ENCODE measurements around the gene DNAH3. TPM values are rescaled to one million over a fixed set of nuclear protein-coding genes. Genes with fewer than 3 reads are reported as not detected.

Gene DNAH3
- total and polyA plus RNA-seq, 8 donors: 0.03 TPM; not detected in 7

DNA sequence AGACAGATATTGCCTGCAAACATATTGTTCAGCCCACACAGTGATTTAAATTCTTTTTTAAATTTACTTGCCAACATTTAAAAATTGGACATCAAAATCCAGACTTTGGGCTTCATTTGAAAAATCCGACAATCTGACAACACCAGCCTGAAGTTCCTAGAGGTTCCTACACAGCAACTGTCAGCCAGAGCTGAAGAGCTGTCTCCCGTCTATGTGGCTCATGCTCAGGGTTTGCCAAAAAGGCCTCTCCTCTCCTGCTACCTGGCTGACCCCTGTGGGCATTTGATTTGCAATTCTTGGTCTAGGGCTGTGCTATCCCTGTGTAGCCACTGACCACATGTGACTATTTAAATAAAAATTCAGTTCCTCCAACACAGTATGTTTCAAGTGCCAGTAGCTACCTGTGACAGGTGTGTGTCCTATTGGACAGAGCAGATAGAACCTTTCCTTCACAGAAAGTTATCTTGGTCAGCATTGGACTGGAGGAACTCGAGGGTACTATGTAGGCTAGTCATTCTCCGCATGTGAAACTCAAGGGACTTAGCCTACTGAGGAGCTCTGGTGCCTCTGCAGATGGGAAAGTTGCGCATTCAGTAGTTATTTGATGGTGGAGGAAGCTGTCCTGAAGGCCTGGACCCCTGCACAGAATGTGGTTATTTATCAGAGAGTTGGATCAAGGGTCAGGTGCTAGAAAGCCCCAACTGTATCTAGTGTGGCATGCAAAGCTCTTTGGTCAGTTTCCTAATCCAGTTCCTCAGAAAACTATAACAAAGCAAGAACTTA, 247.3 kb downstream of the DNAH3 start:
- intact Hi-C loops (cut with DNase I): no loop called here
- FAIRE-seq (no peak), ATAC-seq (no peak), DNase-seq (no peak)
- Histone ChIP-seq H3K4me3 (no peak overlapping the region), H3K4me1 (peaks cover 4 to 48% (median 27%) of the 10 kb centered on the region in 3 donors), H3K9me3 (no peaks in the 10 kb centered on the region), H3K36me3 (no peaks in the 10 kb centered on the region), H3K27ac (peak overlapping the region in 2 of 4 donors; percentile 54 to 72), H3K27me3 (no peaks in the 10 kb centered on the region)
- TF ChIP-seq, protein P1, sequence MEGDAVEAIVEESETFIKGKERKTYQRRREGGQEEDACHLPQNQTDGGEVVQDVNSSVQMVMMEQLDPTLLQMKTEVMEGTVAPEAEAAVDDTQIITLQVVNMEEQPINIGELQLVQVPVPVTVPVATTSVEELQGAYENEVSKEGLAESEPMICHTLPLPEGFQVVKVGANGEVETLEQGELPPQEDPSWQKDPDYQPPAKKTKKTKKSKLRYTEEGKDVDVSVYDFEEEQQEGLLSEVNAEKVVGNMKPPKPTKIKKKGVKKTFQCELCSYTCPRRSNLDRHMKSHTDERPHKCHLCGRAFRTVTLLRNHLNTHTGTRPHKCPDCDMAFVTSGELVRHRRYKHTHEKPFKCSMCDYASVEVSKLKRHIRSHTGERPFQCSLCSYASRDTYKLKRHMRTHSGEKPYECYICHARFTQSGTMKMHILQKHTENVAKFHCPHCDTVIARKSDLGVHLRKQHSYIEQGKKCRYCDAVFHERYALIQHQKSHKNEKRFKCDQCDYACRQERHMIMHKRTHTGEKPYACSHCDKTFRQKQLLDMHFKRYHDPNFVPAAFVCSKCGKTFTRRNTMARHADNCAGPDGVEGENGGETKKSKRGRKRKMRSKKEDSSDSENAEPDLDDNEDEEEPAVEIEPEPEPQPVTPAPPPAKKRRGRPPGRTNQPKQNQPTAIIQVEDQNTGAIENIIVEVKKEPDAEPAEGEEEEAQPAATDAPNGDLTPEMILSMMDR (IDR thresholded peaks at IDR 0.05): no peak
- 78 to 94% methylated on average over 5 of the region's 5 CpGs for WGBS, 2 donors

DNA sequence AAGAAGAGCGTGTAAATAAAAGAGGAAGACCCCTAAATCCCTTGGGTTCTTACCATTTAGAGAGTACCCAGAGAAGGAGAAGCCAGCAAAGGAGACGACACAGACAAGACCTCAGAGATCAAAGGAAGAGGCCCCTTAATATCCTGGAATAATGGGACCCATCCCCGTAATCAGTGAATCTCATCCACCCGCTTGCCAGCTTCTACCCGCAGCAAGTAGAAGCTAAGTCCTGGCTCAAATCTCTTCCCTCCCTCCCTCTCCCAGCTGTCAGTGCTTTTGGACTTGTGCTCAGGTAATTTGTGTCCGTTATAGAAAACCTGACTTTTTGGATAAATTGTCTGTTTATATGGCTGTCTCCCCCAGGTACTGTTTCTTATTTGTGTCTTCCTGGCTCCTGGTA, 248.2 kb downstream of the DNAH3 start:
- H3K4me1 ChIP-seq: peaks cover 11 to 55% (median 27%) of the 10 kb centered on the region in 3 donors
- DNase-seq (no peak), FAIRE-seq (no peak), ATAC-seq (no peak)
- H3K27me3 ChIP-seq: no peaks in the 10 kb centered on the region
- no peak overlapping the region for H3K4me3 ChIP-seq
- intact Hi-C loops (cut with DNase I): no loop called here
- H3K36me3 ChIP-seq: no peaks in the 10 kb centered on the region
- 93 to 95% methylated on average over 6 of the region's 6 CpGs for WGBS, 2 donors
- no peaks in the 10 kb centered on the region for H3K9me3 ChIP-seq
- peak overlapping the region in 1 of 4 donors; percentile 95 for H3K27ac ChIP-seq
- TF ChIP-seq, protein P1 (IDR thresholded peaks at IDR 0.05): no peak

DNA sequence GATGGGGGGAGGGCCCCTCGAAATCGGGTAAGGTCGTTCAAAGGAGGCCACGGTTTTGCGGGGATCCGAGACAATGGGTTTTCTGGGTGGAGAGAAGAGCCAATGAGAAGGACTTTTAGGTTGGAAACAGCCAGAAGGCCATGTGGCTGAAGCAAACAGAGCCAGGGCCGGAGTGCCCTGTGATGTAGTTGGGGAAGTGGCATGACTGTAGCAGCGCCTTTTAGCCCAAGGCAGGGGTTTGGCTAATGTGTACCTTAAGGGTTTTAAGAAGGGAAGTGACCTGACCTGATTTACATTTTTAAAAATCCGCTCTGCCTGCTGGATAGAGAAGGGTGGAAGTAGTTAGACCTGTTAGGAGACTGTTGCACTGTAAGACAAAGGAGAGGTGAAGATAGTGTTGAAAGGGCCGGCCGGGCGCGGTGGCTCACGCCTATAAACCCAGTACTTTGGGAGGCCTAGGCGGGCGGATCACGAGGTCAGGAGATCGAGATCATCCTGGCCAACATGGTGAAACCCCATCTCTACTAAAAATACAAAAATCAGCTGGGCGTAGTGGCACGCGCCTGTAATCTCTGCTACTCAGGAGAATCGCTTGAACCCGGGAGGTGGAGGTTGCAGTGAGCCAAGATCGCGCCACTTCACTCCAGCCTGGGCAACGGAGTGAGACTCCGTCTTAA, 249.1 kb downstream of the DNAH3 start:
- 32 to 35% methylated on average over 27 of the region's 27 CpGs for WGBS, 2 donors
- no peaks in the 10 kb centered on the region for H3K36me3 ChIP-seq
- ATAC-seq (peak; percentile 23 to 36 (median 32)), FAIRE-seq (no peak), DNase-seq (peak; percentile 35 to 67 (median 50))
- peak overlapping the region; percentile 62 to 84 (median 70) for H3K4me3 ChIP-seq
- H3K27ac ChIP-seq: peak overlapping the region; percentile 87 to 95 (median 92)
- H3K9me3 ChIP-seq: no peaks in the 10 kb centered on the region
- peaks cover 12 to 58% (median 27%) of the 10 kb centered on the region in 3 donors for H3K4me1 ChIP-seq
- TF ChIP-seq, protein P1 (IDR thresholded peaks at IDR 0.05): no peak
- H3K27me3 ChIP-seq: no peaks in the 10 kb centered on the region
- intact Hi-C loops (cut with DNase I): no loop called here

DNA sequence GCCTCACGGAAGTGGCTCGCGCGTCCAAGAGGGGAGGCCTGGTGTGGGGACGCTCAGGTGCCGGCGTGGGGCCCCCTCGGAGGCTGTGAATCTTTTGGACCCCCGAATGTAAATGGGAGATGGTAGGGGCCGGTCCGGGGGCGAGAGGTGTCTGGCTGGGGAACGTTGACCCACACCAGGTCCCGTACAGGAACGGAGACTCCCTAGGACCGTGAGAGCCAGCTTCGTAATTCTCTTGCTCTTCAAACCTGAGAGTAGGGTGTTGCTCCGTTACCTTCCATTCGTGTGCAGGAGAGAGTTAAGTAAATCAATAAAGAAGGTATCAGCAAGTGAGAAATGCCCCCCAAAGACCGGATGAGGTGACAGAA, 249.6 kb downstream of the DNAH3 start:
- intact Hi-C loops (cut with DNase I): no loop called here
- WGBS, 2 donors: 0% methylated on average over 20 of the region's 20 CpGs
- H3K4me3 ChIP-seq: peak overlapping the region; percentile 62 to 84 (median 70)

More for the DNA sequence above, 249.6 kb downstream of the DNAH3 start:
- H3K27me3 ChIP-seq: no peaks in the 10 kb centered on the region
- TF ChIP-seq, protein P1 (IDR thresholded peaks at IDR 0.05): no peak
- no peaks in the 10 kb centered on the region for H3K36me3 ChIP-seq
- peak overlapping the region; percentile 87 to 95 (median 92) for H3K27ac ChIP-seq
- H3K9me3 ChIP-seq: no peaks in the 10 kb centered on the region
- no peak for DNase-seq
- H3K4me1 ChIP-seq: peaks cover 12 to 56% (median 24%) of the 10 kb centered on the region in 3 donors
- ATAC-seq: peak; percentile 1 to 3 (median 2)
- FAIRE-seq: no peak
